HG02852 (cell line): Measurements from ENCODE around the gene MPDZ.

Experiments
- ATAC-seq: cut with Tn5 transposase; IDR thresholded peaks from one replicate; pipeline ENCODE4 v1.9.1; 2021; ENCODE audit warnings: mild to moderate bottlenecking, moderate library complexity; ENCODE audit not compliant: unreplicated experiment

MPDZ gene

DNA sequence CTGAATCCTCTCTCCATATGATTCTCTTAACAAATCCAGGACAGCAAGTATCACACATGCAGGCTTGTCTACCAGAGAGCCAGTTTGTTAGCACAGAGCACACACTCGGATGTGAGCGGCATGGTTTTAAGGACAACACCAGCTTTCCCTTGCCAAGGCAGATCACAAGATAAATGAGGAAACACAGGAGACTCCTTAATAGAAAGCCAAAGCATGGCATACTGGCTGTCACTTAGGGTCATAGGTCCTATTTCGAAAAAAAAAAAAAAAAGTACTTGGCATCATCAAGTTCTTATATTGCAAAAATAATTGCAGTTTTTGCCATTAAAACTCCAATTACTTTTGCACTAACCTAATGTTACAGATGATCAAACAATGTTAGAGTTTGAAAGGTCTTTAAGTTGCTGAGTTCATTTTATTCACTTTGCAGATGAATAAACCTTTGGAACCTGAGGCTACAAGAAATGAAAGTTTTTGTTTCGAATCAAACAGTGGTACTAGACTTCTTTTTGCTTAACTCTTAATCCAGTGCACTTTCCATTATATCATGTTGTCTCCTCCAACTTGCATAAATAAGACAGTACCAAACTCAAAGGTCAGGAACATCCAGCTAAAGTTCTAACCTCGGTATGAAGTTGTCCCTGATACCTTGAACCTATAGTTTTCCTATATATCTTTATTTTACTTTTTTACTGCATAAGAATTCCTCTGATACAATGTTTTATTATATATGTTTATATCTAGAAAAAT lies 138.5 kb downstream of the MPDZ start:
- ATAC-seq: no peak

GRCh38 chr9:13139641-13140171 lies 139.8 kb downstream of the MPDZ start:
- ATAC-seq: no peak

DNA sequence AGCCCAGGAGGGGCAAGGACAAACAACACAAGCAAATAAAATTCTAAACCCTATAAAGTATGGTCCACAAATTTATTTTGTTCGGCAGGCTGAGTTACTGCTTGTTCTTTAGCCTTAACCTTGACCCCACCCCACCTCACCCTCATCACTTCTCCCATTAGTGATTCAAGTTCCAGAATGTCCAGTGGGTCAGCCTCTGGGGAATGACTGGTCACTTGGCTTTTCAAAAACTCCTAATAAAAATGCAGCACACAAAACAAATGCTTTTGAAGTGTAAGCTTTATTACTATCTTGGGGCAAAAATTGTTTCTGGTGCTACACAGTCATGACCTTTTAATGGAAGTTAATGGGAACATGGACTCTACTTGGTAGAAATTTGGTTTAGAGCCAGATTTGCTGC lies 142.1 kb downstream of the MPDZ start:
- ATAC-seq: no peak

- ATAC-seq: no peak
These were observed 147.5 kb downstream of the MPDZ start for GRCh38 chr9:13131991-13132390.

GRCh38 chr9:13131416-13131815 lies 148.1 kb downstream of the MPDZ start:
- no peak for ATAC-seq

- ATAC-seq: no peak
These were observed 151.1 kb downstream of the MPDZ start for GRCh38 chr9:13128266-13128860.

- ATAC-seq: no peak
These were observed 152.4 kb downstream of the MPDZ start for GRCh38 chr9:13127131-13127530.

- ATAC-seq: no peak
These were observed 154.2 kb downstream of the MPDZ start for GRCh38 chr9:13125261-13125660.

GRCh38 chr9:13122756-13123369 lies 156.6 kb downstream of the MPDZ start:
- no peak for ATAC-seq

GRCh38 chr9:13118313-13118712 lies 161.2 kb downstream of the MPDZ start:
- no peak for ATAC-seq

GRCh38 chr9:13116292-13116691 lies 163.2 kb downstream of the MPDZ start:
- no peak for ATAC-seq

- no peak for ATAC-seq
These were observed 165.7 kb downstream of the MPDZ start for GRCh38 chr9:13113751-13114150.

- no peak for ATAC-seq
These were observed 166.3 kb downstream of the MPDZ start for GRCh38 chr9:13113216-13113615.

DNA sequence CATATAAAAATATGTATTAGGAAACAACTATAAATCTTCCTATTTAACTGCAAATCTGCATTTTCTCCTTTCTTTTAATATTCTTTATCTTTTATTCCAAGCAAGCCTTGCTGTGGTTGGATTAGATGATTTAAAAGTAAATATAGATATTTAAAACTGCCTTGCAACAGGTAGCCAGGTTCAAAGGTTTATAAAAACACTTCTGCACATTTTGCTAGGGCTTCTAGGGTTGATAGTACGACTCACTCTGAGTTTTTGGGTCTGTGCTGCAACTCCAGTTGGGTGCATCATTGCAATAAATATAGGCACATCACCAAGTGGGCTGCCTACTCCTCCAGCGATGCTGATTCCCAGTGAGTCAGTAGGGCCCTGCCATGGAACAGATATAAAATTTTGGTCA lies 167.7 kb downstream of the MPDZ start:
- no peak for ATAC-seq

- no peak for ATAC-seq
These were observed 168.6 kb downstream of the MPDZ start for GRCh38 chr9:13110766-13111417.

DNA sequence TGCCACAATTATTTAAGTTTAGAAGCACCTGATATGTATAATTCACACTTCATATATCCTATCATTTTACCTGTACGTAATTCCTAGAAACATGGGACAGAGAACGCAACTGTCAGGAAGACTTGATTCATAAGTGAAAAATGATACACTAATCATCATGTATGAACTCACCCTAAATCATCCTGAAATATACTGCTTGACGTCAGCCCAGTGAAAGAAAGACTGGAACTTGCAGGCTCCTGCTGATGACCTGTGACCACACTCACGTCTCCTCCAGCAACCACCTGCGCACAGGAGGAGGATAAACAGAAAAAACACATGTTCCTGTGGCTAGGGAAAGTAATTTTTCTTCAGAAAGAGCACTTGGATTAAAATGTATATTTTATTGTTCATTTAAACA lies 169.7 kb downstream of the MPDZ start:
- no peak for ATAC-seq

DNA sequence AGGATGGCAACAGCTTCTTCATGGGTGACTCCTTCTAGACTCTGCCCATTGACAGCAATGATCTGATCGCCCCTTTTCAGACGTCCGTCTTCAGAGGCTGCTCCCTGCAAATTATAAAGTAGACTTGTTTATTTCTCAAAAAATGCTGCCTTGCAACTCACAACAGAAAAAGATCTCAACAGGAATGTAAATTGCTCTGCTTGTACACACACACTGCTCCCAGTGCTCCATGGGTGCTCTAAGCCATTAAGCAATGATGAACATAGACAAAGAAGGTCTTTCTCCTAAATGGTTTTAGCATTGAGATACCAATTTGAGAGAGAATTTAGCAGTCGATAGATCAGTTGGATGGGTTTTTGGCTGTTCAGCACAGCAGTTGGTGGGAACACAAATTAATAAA lies 172.5 kb downstream of the MPDZ start:
- no peak for ATAC-seq

- no peak for ATAC-seq
These were observed 178.4 kb downstream of the MPDZ start for GRCh38 chr9:13100914-13101572.

GRCh38 chr9:13095056-13095455 lies 184.4 kb downstream of the MPDZ start:
- no peak for ATAC-seq

- ATAC-seq: no peak
These were observed 188.9 kb downstream of the MPDZ start for GRCh38 chr9:13090628-13091027.

DNA sequence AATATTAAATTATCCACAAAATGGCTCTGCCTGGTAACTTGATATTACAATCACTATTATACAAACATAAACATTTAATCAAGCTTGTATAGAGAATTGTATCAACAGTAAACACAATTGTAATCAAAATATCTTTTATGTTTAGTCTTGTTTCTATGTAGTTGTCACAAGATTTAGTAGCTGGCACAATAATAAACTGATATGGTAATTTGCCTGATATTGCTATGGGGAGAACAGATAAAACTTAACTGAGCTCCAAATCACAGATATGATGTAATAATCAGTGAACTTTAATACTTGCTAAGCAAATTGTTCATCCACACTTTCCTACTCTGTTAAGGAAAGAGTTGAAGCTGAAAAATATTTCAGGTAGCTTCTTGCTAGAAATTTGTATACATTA lies 189.8 kb downstream of the MPDZ start:
- no peak for ATAC-seq
